ENCODE measurements around the gene NF2. TPM values are rescaled to one million over a fixed set of nuclear protein-coding genes. Genes with fewer than 3 reads are reported as not detected.
"Not testable (repeated sequence)": the region's sequence is repeated elsewhere in the genome, so short reads cannot be mapped to it uniquely, and the experiment has no call there.

The NF2 gene
- total and polyA plus RNA-seq, 3 donors from 2014 or later, result 23.4 to 45.2 (median 32.5) TPM

- no peak overlapping the region for H3K4me3 ChIP-seq
- no peaks in the 10 kb centered on the region for H3K4me1 ChIP-seq
- intact Hi-C loops (cut with DNase I; ENCODE audit: low total_unique reads), result no loop called here
- TF ChIP-seq POLR2A (IDR thresholded peaks at IDR 0.05), result no peak
- TF ChIP-seq CTCF (IDR thresholded peaks at IDR 0.05), result no peak
- 72 to 81% methylated on average over 6 of the region's 6 CpGs for WGBS, 2 donors
- DNase-seq, result no peak
- H3K9me3 ChIP-seq, result no peaks in the 10 kb centered on the region
- no peaks in the 10 kb centered on the region for H3K36me3 ChIP-seq (ENCODE audit: low read depth, missing control alignments)
- H3K27ac ChIP-seq, result no peak overlapping the region
- no peaks in the 10 kb centered on the region for H3K27me3 ChIP-seq
These were observed 39.6 kb upstream of the NF2 start for GRCh38 chr22:29563652-29564460.

GRCh38 chr22:29566513-29566912 is 36.9 kb upstream of the NF2 start:
- H3K4me3 ChIP-seq; H3K9me3 ChIP-seq; H3K4me1 ChIP-seq; H3K36me3 ChIP-seq (ENCODE audit: low read depth, missing control alignments); DNase-seq; H3K27me3 ChIP-seq; intact Hi-C loops (cut with DNase I; ENCODE audit: low total_unique reads); H3K27ac ChIP-seq: not testable (repeated sequence)
- WGBS, 2 donors, result 96 to 98% methylated on average over 7 of the region's 7 CpGs

GRCh38 chr22:29567338-29567737 is 36.1 kb upstream of the NF2 start:
- intact Hi-C loops (cut with DNase I; ENCODE audit: low total_unique reads), result no loop called here
- Histone ChIP-seq H3K27ac (no peak overlapping the region), H3K4me1 (no peaks in the 10 kb centered on the region), H3K9me3 (no peaks in the 10 kb centered on the region), H3K36me3 (ENCODE audit: low read depth, missing control alignments) (no peaks in the 10 kb centered on the region), H3K27me3 (no peaks in the 10 kb centered on the region), H3K4me3 (no peak overlapping the region)
- TF ChIP-seq POLR2A (IDR thresholded peaks at IDR 0.05), result no peak
- TF ChIP-seq CTCF (IDR thresholded peaks at IDR 0.05), result no peak
- WGBS, 2 donors, result 68 to 77% methylated on average over 7 of the region's 7 CpGs
- DNase-seq, result no peak

GRCh38 chr22:29569011-29569678 is 34.3 kb upstream of the NF2 start:
- H3K27ac ChIP-seq, result no peak overlapping the region
- no peak for DNase-seq
- no peaks in the 10 kb centered on the region for H3K36me3 ChIP-seq (ENCODE audit: low read depth, missing control alignments)
- WGBS, 2 donors, result 90 to 91% methylated on average over 7 of the region's 7 CpGs
- TF ChIP-seq CTCF (IDR thresholded peaks at IDR 0.05), result no peak
- no peak for TF ChIP-seq POLR2A (IDR thresholded peaks at IDR 0.05)
- no peaks in the 10 kb centered on the region for H3K4me1 ChIP-seq
- H3K27me3 ChIP-seq, result no peaks in the 10 kb centered on the region
- H3K4me3 ChIP-seq, result no peak overlapping the region
- H3K9me3 ChIP-seq, result no peaks in the 10 kb centered on the region
- intact Hi-C loops (cut with DNase I; ENCODE audit: low total_unique reads), result no loop called here

- Histone ChIP-seq H3K27ac (no peak overlapping the region), H3K36me3 (ENCODE audit: low read depth, missing control alignments) (no peaks in the 10 kb centered on the region), H3K4me3 (no peak overlapping the region), H3K4me1 (no peaks in the 10 kb centered on the region), H3K9me3 (no peaks in the 10 kb centered on the region), H3K27me3 (no peaks in the 10 kb centered on the region)
- 83 to 92% methylated on average over 6 to 7 of the region's 7 CpGs for WGBS, 2 donors
- TF ChIP-seq CTCF (IDR thresholded peaks at IDR 0.05) (no peak), POLR2A (IDR thresholded peaks at IDR 0.05) (no peak)
- no peak for DNase-seq
- intact Hi-C loops (cut with DNase I; ENCODE audit: low total_unique reads), result no loop called here
These were observed 33.0 kb upstream of the NF2 start for GRCh38 chr22:29570456-29570855.

Data from testis (tissue), 3 donors.